H1 (cell line): ENCODE results near the gene CCDC9B. TPM values are rescaled to one million over a fixed set of nuclear protein-coding genes. Genes with fewer than 3 reads are reported as not detected.

Experiments
- CTCF ChIA-PET: fragments of 300-600 bp; sonication (Branson Sonifier 250); formaldehyde crosslinking; loops from one replicate; lab custom pipeline; 2021; ENCODE audit not compliant: partially characterized antibody; lab: Charles Lee
- POLR2A ChIA-PET: fragments of 300-600 bp; sonication (Branson Sonifier 250); formaldehyde crosslinking; loops from one replicate; lab custom pipeline; 2021; ENCODE audit warnings: inconsistent platforms; ENCODE audit not compliant: partially characterized antibody; lab: Charles Lee
- DNase-seq, 2 experiments: peaks; one replicate each; pipeline versions ENCODE4 v3.0.0 to v3.0.0-alpha.2; 2010 to 2022; ENCODE audit warnings: low spot score in 2 of 2, low read depth in 1 of 2, mixed read lengths in 1 of 2
- FAIRE-seq: peaks from 2 replicates; lab custom pipeline; 2011; peaks lifted over from hg19 to GRCh38; lab: Jason Lieb, UNC
- H2AFZ ChIP-seq: 2 replicates; pipeline ENCODE4 v1.8.1; 2012; ENCODE audit warnings: low read length, inconsistent platforms
- H2AK5ac ChIP-seq: 2 replicates; pipeline ENCODE4 v1.6.1; 2013; ENCODE audit warnings: low read depth, low read length
- H2BK120ac ChIP-seq: replicated peaks from 2 replicates; pipeline ENCODE3; 2013; ENCODE audit warnings: low read depth, low read length, inconsistent platforms
- H2BK12ac ChIP-seq: 2 replicates; pipeline ENCODE4 v1.6.1; 2013; ENCODE audit warnings: low read depth, low read length
- H2BK15ac ChIP-seq: 2 replicates; pipeline ENCODE4 v1.6.1; 2013; ENCODE audit warnings: low read length
- H2BK20ac ChIP-seq: 2 replicates; pipeline ENCODE4 v1.6.1; 2013; ENCODE audit warnings: low read length
- H2BK5ac ChIP-seq: 2 replicates; pipeline ENCODE4 v1.6.1; 2013; ENCODE audit warnings: low read depth, low read length
- H3K14ac ChIP-seq: 2 replicates; pipeline ENCODE4 v1.6.1; 2013; ENCODE audit warnings: inconsistent platforms; ENCODE audit not compliant: insufficient read length
- H3K18ac ChIP-seq: 2 replicates; pipeline ENCODE4 v1.6.1; 2013; ENCODE audit warnings: low read length; ENCODE audit errors: extremely low read depth
- H3K23ac ChIP-seq: 2 replicates; pipeline ENCODE4 v1.6.1; 2013; ENCODE audit warnings: inconsistent platforms; ENCODE audit not compliant: insufficient read length
- H3K23me2 ChIP-seq: 2 replicates; pipeline ENCODE4 v1.6.1; 2013; ENCODE audit warnings: low read depth, low read length
- H3K27ac ChIP-seq: 2 replicates; pipeline ENCODE4 v1.6.1; 2011; ENCODE audit warnings: low read depth, low read length, inconsistent platforms
- H3K27me3 ChIP-seq, 4 experiments: replicated peaks in 1 of 4; 1 replicate in 1 of 4; 2 replicates in 3 of 4; pipeline versions ENCODE4 v1.6.1 to v1.8.1; 2011 to 2013; ENCODE audit warnings: low read length in 3 of 4, mild to moderate bottlenecking in 3 of 4, inconsistent platforms in 2 of 4, mixed read lengths in 2 of 4, moderate library complexity in 1 of 4; ENCODE audit not compliant: control insufficient read depth in 3 of 4, insufficient read depth in 3 of 4; ENCODE audit errors: extremely low read depth in 1 of 4
- H3K36me3 ChIP-seq, 4 experiments: 2 replicates each; pipeline versions ENCODE4 v1.6.1 to v1.8.1; 2011 to 2013; ENCODE audit warnings: mild to moderate bottlenecking in 4 of 4, low read length in 3 of 4, moderate library complexity in 2 of 4, control low read depth in 1 of 4, inconsistent platforms in 1 of 4; ENCODE audit not compliant: insufficient read depth in 4 of 4, control insufficient read depth in 2 of 4
- H3K4ac ChIP-seq: replicated peaks from 2 replicates; pipeline ENCODE3; 2013; ENCODE audit warnings: low read length, low read depth, mixed read lengths, inconsistent platforms; ENCODE audit not compliant: insufficient read length
- H3K4me1 ChIP-seq, 4 experiments: replicated peaks in 1 of 4; 1 replicate in 1 of 4; 2 replicates in 3 of 4; pipeline versions ENCODE4 v1.6.1 to v1.8.1; 2011 to 2013; ENCODE audit warnings: low read length in 3 of 4, inconsistent platforms in 2 of 4, mixed read lengths in 1 of 4; ENCODE audit not compliant: insufficient read depth in 4 of 4, control insufficient read depth in 3 of 4
- H3K4me2 ChIP-seq, 2 experiments: 2 replicates each; pipeline versions ENCODE4 v1.6.1 to v1.8.1; 2011 to 2013; ENCODE audit warnings: low read depth in 2 of 2, low read length in 2 of 2, control low read depth in 1 of 2, inconsistent platforms in 1 of 2, mild to moderate bottlenecking in 1 of 2; ENCODE audit not compliant: insufficient read depth in 1 of 2
- H3K4me3 ChIP-seq, 4 experiments: fragments of 200-600, 300-600 bp in 1 of 4; sonication (generic), shearing (Covaris generic), sonication (Bioruptor Twin) in 1 of 4; 2 replicates each; pipeline versions ENCODE4 v1.5.1 to v1.8.1; 2011 to 2016; ENCODE audit warnings: low read length in 4 of 4, low read depth in 3 of 4, control low read depth in 2 of 4, inconsistent platforms in 2 of 4, mild to moderate bottlenecking in 2 of 4, mixed read lengths in 1 of 4, moderate library complexity in 1 of 4; ENCODE audit not compliant: insufficient read depth in 2 of 4; ENCODE audit errors: extremely low read depth in 1 of 4
- H3K56ac ChIP-seq: replicated peaks from 2 replicates; pipeline ENCODE3; 2013; ENCODE audit warnings: low read depth, mild to moderate bottlenecking, mixed read lengths, low read length, inconsistent platforms; ENCODE audit not compliant: insufficient read length
- H3K79me1 ChIP-seq: 2 replicates; pipeline ENCODE4 v1.6.1; 2013; ENCODE audit warnings: low read depth, low read length, control low read depth
- H3K79me2 ChIP-seq, 2 experiments: 2 replicates each; pipeline versions ENCODE4 v1.6.1 to v1.8.1; 2012 to 2013; ENCODE audit warnings: low read length in 2 of 2, mild to moderate bottlenecking in 2 of 2, inconsistent platforms in 1 of 2; ENCODE audit not compliant: insufficient read depth in 2 of 2, control insufficient read depth in 1 of 2
- H3K9ac ChIP-seq, 4 experiments: replicated peaks in 1 of 4; 1 replicate in 1 of 4; 2 replicates in 3 of 4; pipeline versions ENCODE4 v1.6.1 to v1.8.1; 2011 to 2013; ENCODE audit warnings: low read depth in 3 of 4, low read length in 3 of 4, control low read depth in 2 of 4, mild to moderate bottlenecking in 2 of 4, moderate library complexity in 2 of 4, inconsistent platforms in 1 of 4; ENCODE audit errors: extremely low read depth in 1 of 4
- H3K9me3 ChIP-seq, 2 experiments: 2 replicates each; pipeline versions ENCODE4 v1.6.1 to v1.8.1; 2012 to 2013; ENCODE audit warnings: mild to moderate bottlenecking in 2 of 2, moderate library complexity in 2 of 2, control low read depth in 1 of 2, inconsistent platforms in 1 of 2, low read depth in 1 of 2, low read length in 1 of 2, mixed read lengths in 1 of 2; ENCODE audit not compliant: insufficient read depth in 2 of 2
- H4K20me1 ChIP-seq, 2 experiments: replicated peaks in 1 of 2; 2 replicates each; pipeline versions ENCODE3 to v1.8.1; 2011 to 2013; ENCODE audit warnings: inconsistent platforms in 2 of 2, low read length in 2 of 2, mild to moderate bottlenecking in 1 of 2; ENCODE audit not compliant: insufficient read depth in 2 of 2, control insufficient read depth in 1 of 2
- H4K5ac ChIP-seq: 2 replicates; pipeline ENCODE4 v1.6.1; 2013; ENCODE audit warnings: low read length, low read depth, mixed read lengths, inconsistent platforms; ENCODE audit not compliant: insufficient read length
- H4K8ac ChIP-seq: 2 replicates; pipeline ENCODE4 v1.8.0; 2013; ENCODE audit warnings: mild to moderate bottlenecking, moderate library complexity, low read length, inconsistent platforms; ENCODE audit not compliant: insufficient read depth; ENCODE audit errors: extremely low read depth
- H4K91ac ChIP-seq: replicated peaks from 2 replicates; pipeline ENCODE3; 2013; ENCODE audit warnings: low read length, mixed read lengths, inconsistent platforms; ENCODE audit not compliant: insufficient read length
- GABPA ChIP-seq: IDR thresholded peaks from 2 replicates; pipeline ENCODE4 v1.6.1; 2011; ENCODE audit warnings: mild to moderate bottlenecking, low read length, moderate library complexity, borderline replicate concordance; ENCODE audit not compliant: insufficient read depth
- HDAC2 ChIP-seq, 2 experiments: fragments of 300-600 bp in 1 of 2; sonication (generic) in 1 of 2; IDR thresholded peaks; 2 replicates each; pipeline ENCODE4 v1.6.1; 2011 to 2012; ENCODE audit warnings: low read depth in 2 of 2, low read length in 2 of 2, mild to moderate bottlenecking in 2 of 2, moderate library complexity in 2 of 2, borderline replicate concordance in 1 of 2, inconsistent platforms in 1 of 2
- POLR2A ChIP-seq, 2 experiments: IDR thresholded peaks; 1 replicate in 1 of 2; 2 replicates in 1 of 2; pipeline ENCODE4 v1.6.1; 2011; ENCODE audit warnings: low read depth in 2 of 2, low read length in 2 of 2, mild to moderate bottlenecking in 2 of 2; ENCODE audit errors: control extremely low read depth in 1 of 2
- RBBP5 ChIP-seq: IDR thresholded peaks from 2 replicates; pipeline ENCODE4 v1.7.1; 2012; ENCODE audit warnings: low read depth, mild to moderate bottlenecking, inconsistent platforms, low read length, moderate library complexity, borderline replicate concordance
- WGBS, 2 experiments: shearing (Covaris generic) in 1 of 2; methylation state at CpG; one replicate each; pipeline versions ENCODE4 v1.1.6 to v1.1.7; 2013 to 2015; ENCODE audit warnings: low lambda C conversion rate in 2 of 2, mixed read lengths in 2 of 2, inconsistent platforms in 1 of 2, low coverage in 1 of 2, missing lambda C conversion rate in 1 of 2; ENCODE audit not compliant: insufficient replicate concordance in 2 of 2, insufficient coverage in 1 of 2, insufficient read length in 1 of 2; ENCODE audit errors: extremely low coverage in 1 of 2, missing lambda C conversion rate in 1 of 2; 5-methylcytosine and 5-hydroxymethylcytosine counted together
- polyA plus RNA-seq, 7 experiments: library from polyadenylated mRNA; depleted of rRNA in 3 of 7; stranded (reverse) in 5 of 7; unstranded in 2 of 7; fragments of >200 nt in 5 of 7; fragments of 200-250 nt in 2 of 7; gene quantifications; 1 replicate in 5 of 7; 2 replicates in 1 of 7; 4 replicates in 1 of 7; pipeline versions ENCODE4 v1.2.1 to v1.2.3, GENCODE V29; 2011 to 2013; ENCODE audit warnings: missing spikeins in 2 of 7, mixed read lengths in 2 of 7
- total RNA-seq: library from RNA; stranded (reverse); fragmentation: NEBNext Ultra II Directional; extraction: Animal tissue kit (Norgen Biotek cat#: 25700); gene quantifications from 2 replicates; pipeline ENCODE4 v1.2.1, GENCODE V29; 2021
- TF ChIP-seq, protein P1 (sequence below), 3 experiments: IDR thresholded peaks; 1 replicate in 2 of 3; 2 replicates in 1 of 3; pipeline versions ENCODE4 v1.5.1 to v1.6.1; 2011; ENCODE audit warnings: low read length in 3 of 3, mild to moderate bottlenecking in 3 of 3, inconsistent platforms in 2 of 3, low read depth in 1 of 3, moderate library complexity in 1 of 3; ENCODE audit not compliant: insufficient read depth in 1 of 3; ENCODE audit errors: control extremely low read depth in 1 of 3

The CCDC9B gene
- total and polyA plus RNA-seq, 2 of the 8 experiments (the other 6 are each of a cell fraction or from before 2014, with no cell fraction given), result 0.45 to 0.78 TPM

DNA sequence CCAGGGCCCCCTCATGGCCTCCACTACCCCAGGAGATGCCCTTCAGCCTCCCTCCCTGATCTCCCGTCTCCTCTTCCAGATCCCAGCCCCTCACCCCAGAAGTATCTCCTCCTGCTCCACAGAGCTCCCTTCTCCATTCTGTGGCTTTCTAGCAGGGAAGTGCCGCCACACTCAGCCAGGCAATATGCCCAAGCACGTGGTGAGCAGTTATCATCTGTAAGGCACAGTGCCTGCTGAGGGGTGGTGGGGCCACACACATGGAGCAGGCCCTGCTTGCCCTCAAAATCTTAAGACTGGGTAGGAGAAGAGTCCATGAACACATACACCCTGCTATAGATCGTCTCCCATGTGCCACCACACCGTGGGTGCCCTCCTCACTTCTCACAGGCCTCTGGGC, 7.7 kb upstream of the CCDC9B start:
- 85% methylated on average over 5 of the region's 5 CpGs; no CpG with 5 or more reads in 1 of the 2 experiments for WGBS, 2 experiments

More for the DNA sequence above, 7.7 kb upstream of the CCDC9B start:
- Histone ChIP-seq H3K56ac (no peak overlapping the region), H2BK5ac (no peak overlapping the region), H3K4ac (no peak overlapping the region), H3K27ac (no peak overlapping the region), H3K18ac (no peak overlapping the region), H3K4me2 (no peak overlapping the region), H2BK20ac (no peak overlapping the region), H3K4me3 (no peak overlapping the region), H2AFZ (no peak overlapping the region), H3K14ac (no peak overlapping the region), H2BK12ac (no peak overlapping the region)
- CTCF ChIA-PET, result interaction anchor here (0.6 to 27.4 kb wide), 5 partner anchors 8 to 76 kb away, joined by 3 to 452 read pairs (median 3); partner anchors contain the start of gene CCDC9B
- TF ChIP-seq HDAC2 (IDR thresholded peaks at IDR 0.05; ENCODE audit: borderline replicate concordance in 1 of 2, low read depth in 2 of 2, low read length in 2 of 2), result no peak
- TF ChIP-seq, protein P1, sequence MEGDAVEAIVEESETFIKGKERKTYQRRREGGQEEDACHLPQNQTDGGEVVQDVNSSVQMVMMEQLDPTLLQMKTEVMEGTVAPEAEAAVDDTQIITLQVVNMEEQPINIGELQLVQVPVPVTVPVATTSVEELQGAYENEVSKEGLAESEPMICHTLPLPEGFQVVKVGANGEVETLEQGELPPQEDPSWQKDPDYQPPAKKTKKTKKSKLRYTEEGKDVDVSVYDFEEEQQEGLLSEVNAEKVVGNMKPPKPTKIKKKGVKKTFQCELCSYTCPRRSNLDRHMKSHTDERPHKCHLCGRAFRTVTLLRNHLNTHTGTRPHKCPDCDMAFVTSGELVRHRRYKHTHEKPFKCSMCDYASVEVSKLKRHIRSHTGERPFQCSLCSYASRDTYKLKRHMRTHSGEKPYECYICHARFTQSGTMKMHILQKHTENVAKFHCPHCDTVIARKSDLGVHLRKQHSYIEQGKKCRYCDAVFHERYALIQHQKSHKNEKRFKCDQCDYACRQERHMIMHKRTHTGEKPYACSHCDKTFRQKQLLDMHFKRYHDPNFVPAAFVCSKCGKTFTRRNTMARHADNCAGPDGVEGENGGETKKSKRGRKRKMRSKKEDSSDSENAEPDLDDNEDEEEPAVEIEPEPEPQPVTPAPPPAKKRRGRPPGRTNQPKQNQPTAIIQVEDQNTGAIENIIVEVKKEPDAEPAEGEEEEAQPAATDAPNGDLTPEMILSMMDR (IDR thresholded peaks at IDR 0.05; ENCODE audit: control extremely low read depth in 1 of 3, insufficient read depth in 1 of 3, low read depth in 1 of 3, low read length in 3 of 3), result no peak
- TF ChIP-seq GABPA, result no peak
- TF ChIP-seq RBBP5, result no peak
- no peak for TF ChIP-seq POLR2A (IDR thresholded peaks at IDR 0.05; ENCODE audit: control extremely low read depth in 1 of 2, low read depth in 2 of 2, low read length in 2 of 2)
- TF ChIP-seq, all 59 proteins: peak for 0
- DNase-seq (no peak), FAIRE-seq (no peak)
- Histone ChIP-seq H3K79me1 (no peaks in the 10 kb centered on the region), H3K9me3 (no peaks in the 10 kb centered on the region), H3K4me1 (peaks cover 0 to 10% (median 2%) of the 10 kb centered on the region in 4 experiments; a peak in 4 of 7 replicates), H3K27me3 (0 out of 7 replicates have a peak, but pooled peaks cover 0 to 2% (median 0%) of the 10 kb centered on the region in 4 experiments), H4K5ac (no peak overlapping the region), H3K36me3 (no peaks in the 10 kb centered on the region), H2BK120ac (no peak overlapping the region), H3K9ac (no peak overlapping the region), H4K8ac (no peak overlapping the region), H3K23me2 (peaks cover 2% of the 10 kb centered on the region; the same call in 1 of the 2 replicates), H4K91ac (no peak overlapping the region), H3K79me2 (no peaks in the 10 kb centered on the region), H2BK15ac (no peak overlapping the region), H3K23ac (no peak overlapping the region), H4K20me1 (no peaks in the 10 kb centered on the region), H2AK5ac (no peak overlapping the region)
- POLR2A ChIA-PET, result no interaction called here
